H9 (cell line): Measurements from ENCODE around the gene SF3B3. TPM values are rescaled to one million over a fixed set of nuclear protein-coding genes. Genes with fewer than 3 reads are reported as not detected.

Source experiments
- DNase-seq: peaks from one replicate; pipeline ENCODE4 v3.0.0-alpha.2; 2017
- H2AFZ ChIP-seq: one replicate; pipeline ENCODE4 v1.6.1; 2013; ENCODE audit warnings: mild to moderate bottlenecking, low read length, control low read depth, moderate library complexity
- H2AK5ac ChIP-seq: 2 replicates; pipeline ENCODE4 v1.6.1; 2013; ENCODE audit warnings: low read length, control low read depth, mixed read lengths; ENCODE audit not compliant: insufficient read length
- H2BK120ac ChIP-seq: one replicate; pipeline ENCODE4 v1.6.1; 2013; ENCODE audit warnings: low read depth, mild to moderate bottlenecking, low read length, control low read depth, inconsistent platforms; ENCODE audit not compliant: poor library complexity, severe bottlenecking
- H2BK12ac ChIP-seq: 2 replicates; pipeline ENCODE4 v1.6.1; 2013; ENCODE audit warnings: low read length, control low read depth, mixed read lengths, low read depth; ENCODE audit not compliant: insufficient read length
- H2BK15ac ChIP-seq: 2 replicates; pipeline ENCODE4 v1.6.1; 2013; ENCODE audit warnings: low read depth, low read length, control low read depth
- H2BK20ac ChIP-seq: one replicate; pipeline ENCODE4 v1.6.1; 2013; ENCODE audit warnings: low read depth, mild to moderate bottlenecking, low read length, control low read depth, inconsistent platforms; ENCODE audit not compliant: poor library complexity, severe bottlenecking
- H2BK5ac ChIP-seq: 2 replicates; pipeline ENCODE4 v1.6.1; 2013; ENCODE audit warnings: low read length, control low read depth, mixed read lengths; ENCODE audit not compliant: insufficient read length
- H3K14ac ChIP-seq: 2 replicates; pipeline ENCODE4 v1.6.1; 2013; ENCODE audit warnings: low read length, control low read depth; ENCODE audit not compliant: insufficient read depth
- H3K18ac ChIP-seq: 2 replicates; pipeline ENCODE4 v1.6.1; 2013; ENCODE audit warnings: low read depth, mild to moderate bottlenecking, mixed read lengths, low read length, control low read depth; ENCODE audit not compliant: insufficient read length
- H3K23ac ChIP-seq: 2 replicates; pipeline ENCODE4 v1.6.1; 2013; ENCODE audit warnings: low read length, control low read depth, mixed read lengths, low read depth; ENCODE audit not compliant: insufficient read length
- H3K23me2 ChIP-seq: 2 replicates; pipeline ENCODE4 v1.6.1; 2013; ENCODE audit warnings: low read depth, mild to moderate bottlenecking, mixed read lengths, low read length, control low read depth; ENCODE audit not compliant: insufficient read length, poor library complexity, severe bottlenecking
- H3K27ac ChIP-seq: 2 replicates; pipeline ENCODE4 v1.5.1; 2013; ENCODE audit warnings: low read length, control low read depth, mixed read lengths, low read depth; ENCODE audit not compliant: insufficient read length
- H3K27me3 ChIP-seq: 2 replicates; pipeline ENCODE4 v1.6.1; 2013; ENCODE audit warnings: low read length, control low read depth, inconsistent platforms; ENCODE audit not compliant: insufficient read depth
- H3K4ac ChIP-seq: 2 replicates; pipeline ENCODE4 v1.6.1; 2013; ENCODE audit warnings: low read depth, mild to moderate bottlenecking, control low read depth, inconsistent platforms, low read length, moderate library complexity
- H3K4me1 ChIP-seq: 2 replicates; pipeline ENCODE4 v1.6.1; 2013; ENCODE audit warnings: low read length, control low read depth, inconsistent platforms; ENCODE audit not compliant: insufficient read depth
- H3K4me2 ChIP-seq: 2 replicates; pipeline ENCODE4 v1.6.1; 2013; ENCODE audit warnings: low read length, control low read depth, mixed read lengths; ENCODE audit not compliant: insufficient read length, insufficient read depth
- H3K56ac ChIP-seq: 2 replicates; pipeline ENCODE4 v1.6.1; 2013; ENCODE audit warnings: low read depth, mild to moderate bottlenecking, mixed read lengths, low read length, control low read depth; ENCODE audit not compliant: insufficient read length
- H3K79me1 ChIP-seq: 2 replicates; pipeline ENCODE4 v1.6.1; 2013; ENCODE audit warnings: low read depth, mild to moderate bottlenecking, moderate library complexity, low read length, control low read depth, inconsistent platforms; ENCODE audit not compliant: insufficient read depth, poor library complexity, severe bottlenecking
- H3K79me2 ChIP-seq: 2 replicates; pipeline ENCODE4 v1.6.1; 2013; ENCODE audit warnings: low read length, control low read depth, inconsistent platforms; ENCODE audit not compliant: insufficient read depth
- H3K9ac ChIP-seq: 2 replicates; pipeline ENCODE4 v1.6.1; 2013; ENCODE audit warnings: low read length, control low read depth, mixed read lengths; ENCODE audit not compliant: insufficient read length; ENCODE audit errors: extremely low read depth
- H3K9me3 ChIP-seq: one replicate; pipeline ENCODE4 v1.6.1; 2013; ENCODE audit warnings: low read depth, low read length, inconsistent platforms; ENCODE audit not compliant: control insufficient read depth
- H3T11ph ChIP-seq: one replicate; pipeline ENCODE4 v1.6.1; 2013; ENCODE audit warnings: mild to moderate bottlenecking, low read length, control low read depth, inconsistent platforms
- H4K20me1 ChIP-seq: one replicate; pipeline ENCODE4 v1.6.1; 2013; ENCODE audit not compliant: control insufficient read depth, insufficient read length, insufficient read depth
- H4K5ac ChIP-seq: 2 replicates; pipeline ENCODE4 v1.6.1; 2013; ENCODE audit warnings: low read depth, mild to moderate bottlenecking, mixed read lengths, low read length, control low read depth; ENCODE audit not compliant: insufficient read length
- H4K8ac ChIP-seq: replicated peaks from 2 replicates; pipeline ENCODE4 v1.6.1; 2013; ENCODE audit warnings: low read length, control low read depth, mixed read lengths, low read depth; ENCODE audit not compliant: insufficient read length
- H4K91ac ChIP-seq: 2 replicates; pipeline ENCODE4 v1.6.1; 2013; ENCODE audit warnings: low read depth, mild to moderate bottlenecking, moderate library complexity, mixed read lengths, low read length, control low read depth; ENCODE audit not compliant: insufficient read length
- H3K27ac Mint-ChIP-seq, 3 experiments: 2 replicates in 2 of 3; 3 replicates in 1 of 3; pipeline ENCODE4 v1.8.0; 2020 to 2021; ENCODE audit warnings: mixed read lengths in 3 of 3, mild to moderate bottlenecking in 1 of 3, moderate library complexity in 1 of 3
- H3K27me3 Mint-ChIP-seq: 2 replicates; pipeline ENCODE4 v1.8.0; 2021; ENCODE audit warnings: low read depth, mild to moderate bottlenecking, moderate library complexity, mixed read lengths
- H3K36me3 Mint-ChIP-seq, 3 experiments: 2 replicates in 2 of 3; 3 replicates in 1 of 3; pipeline ENCODE4 v1.8.0; 2020 to 2021; ENCODE audit warnings: low read depth in 3 of 3, mixed read lengths in 3 of 3; ENCODE audit not compliant: insufficient read depth in 1 of 3
- H3K4me1 Mint-ChIP-seq, 2 experiments: 2 replicates each; pipeline ENCODE4 v1.8.0; 2020; ENCODE audit warnings: mixed read lengths in 2 of 2
- H3K4me3 Mint-ChIP-seq, 2 experiments: 2 replicates in 1 of 2; 3 replicates in 1 of 2; pipeline ENCODE4 v1.8.0; 2020 to 2021; ENCODE audit warnings: mild to moderate bottlenecking in 2 of 2, mixed read lengths in 2 of 2, moderate library complexity in 1 of 2
- H3K9me3 Mint-ChIP-seq, 2 experiments: 2 replicates in 1 of 2; 3 replicates in 1 of 2; pipeline ENCODE4 v1.8.0; 2020; ENCODE audit warnings: mild to moderate bottlenecking in 2 of 2, mixed read lengths in 2 of 2, moderate library complexity in 1 of 2
- CTCF ChIP-seq: fragments of 200-600 bp; sonication (generic); conservative IDR thresholded peaks from 3 replicates; pipeline ENCODE4 v1.8.0; 2021; ENCODE audit warnings: antibody characterized with exemption, mild to moderate bottlenecking
- WGBS: extraction: QIAGEN DNeasy Blood & Tissue Kit; methylation state at CpG from one replicate; pipeline ENCODE4 v1.1.7; 2013; ENCODE audit warnings: missing lambda C conversion rate, low lambda C conversion rate, mixed read lengths; ENCODE audit not compliant: insufficient read length; ENCODE audit errors: extremely low coverage; 5-methylcytosine and 5-hydroxymethylcytosine counted together
- total RNA-seq: library from RNA; stranded (reverse); gene quantifications from 2 replicates; pipeline ENCODE4 v1.2.1, GENCODE V29; 2021

SF3B3 gene
- total RNA-seq, 1 experiment from 2014 or later = 493 TPM

DNA sequence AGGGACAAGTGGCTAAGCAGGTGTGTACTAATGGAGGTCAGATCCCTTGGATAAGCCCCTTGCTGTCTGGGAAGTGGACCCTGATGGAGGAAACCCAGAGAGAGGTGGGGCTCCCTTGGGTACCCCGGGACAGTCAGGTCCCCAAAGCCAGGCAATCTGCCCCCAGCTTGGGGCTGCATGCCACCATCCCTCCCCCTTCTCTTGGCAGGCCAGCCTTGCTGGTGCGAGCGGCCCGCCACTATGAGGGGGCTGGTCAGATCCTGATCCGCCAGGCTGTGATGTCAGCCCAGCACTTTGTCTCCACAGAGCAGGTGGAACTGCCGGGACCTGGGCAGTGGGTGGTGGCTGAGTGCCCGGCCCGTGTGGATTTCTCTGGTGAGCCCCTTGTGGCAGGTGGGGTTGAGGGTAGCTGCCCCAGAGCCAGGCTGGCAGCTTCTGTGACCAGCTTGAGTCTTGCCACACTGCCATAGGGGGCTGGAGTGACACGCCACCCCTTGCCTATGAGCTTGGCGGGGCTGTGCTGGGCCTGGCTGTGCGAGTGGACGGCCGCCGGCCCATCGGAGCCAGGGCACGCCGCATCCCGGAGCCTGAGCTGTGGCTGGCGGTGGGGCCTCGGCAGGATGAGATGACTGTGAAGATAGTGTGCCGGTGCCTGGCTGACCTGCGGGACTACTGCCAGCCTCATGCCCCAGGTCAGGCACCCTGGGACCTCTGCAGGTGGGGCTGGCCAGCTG, 49.1 kb upstream of the SF3B3 start:
- H3K4me3 Mint-ChIP-seq = no peak overlapping the region
- no peaks in the 10 kb centered on the region; a peak in 1 of 7 replicates for H3K36me3 Mint-ChIP-seq
- Histone ChIP-seq H3K18ac (no peak overlapping the region), H3K23me2 (no peaks in the 10 kb centered on the region), H3K56ac (no peak overlapping the region), H3K4ac (no peak overlapping the region), H4K5ac (no peak overlapping the region), H3K79me2 (no peaks in the 10 kb centered on the region), H4K8ac (no peak overlapping the region), H3K27me3 (no peaks in the 10 kb centered on the region), H2AK5ac (no peak overlapping the region), H2BK5ac (no peak overlapping the region), H3K14ac (no peak overlapping the region), H3K4me1 (no peaks in the 10 kb centered on the region; the same call in 1 of the 2 replicates), H2BK20ac (no peak overlapping the region), H3T11ph (no peak overlapping the region), H3K9me3 (no peaks in the 10 kb centered on the region), H2BK120ac (no peak overlapping the region), H3K27ac (no peak overlapping the region), H4K91ac (no peak overlapping the region), H2BK15ac (no peak overlapping the region), H3K9ac (no peak overlapping the region), H3K4me2 (no peak overlapping the region), H4K20me1 (peaks cover 3% of the 10 kb centered on the region), H3K23ac (no peak overlapping the region), H3K79me1 (no peaks in the 10 kb centered on the region), H2AFZ (no peak overlapping the region), H2BK12ac (no peak overlapping the region)
- TF ChIP-seq CTCF = no peak
- H3K27ac Mint-ChIP-seq = no peak overlapping the region
- no CpG with 5 or more reads among the region's 22 CpGs for WGBS
- no peaks in the 10 kb centered on the region for H3K27me3 Mint-ChIP-seq
- peaks cover 8 to 11% of the 10 kb centered on the region in 2 experiments for H3K4me1 Mint-ChIP-seq
- DNase-seq = no peak
- H3K9me3 Mint-ChIP-seq = no peaks in the 10 kb centered on the region
